Fibroblast of the conjunctiva (primary cell): ENCODE measurements around the gene DSCAM.
"Not testable (repeated sequence)": the region's sequence is repeated elsewhere in the genome, so short reads cannot be mapped to it uniquely, and the experiment has no call there.

ENCODE experiments used
- DNase-seq: peaks from one replicate; pipeline ENCODE4 v3.0.0-alpha.2; 2010; ENCODE audit warnings: low read depth

The DSCAM gene, protein sequence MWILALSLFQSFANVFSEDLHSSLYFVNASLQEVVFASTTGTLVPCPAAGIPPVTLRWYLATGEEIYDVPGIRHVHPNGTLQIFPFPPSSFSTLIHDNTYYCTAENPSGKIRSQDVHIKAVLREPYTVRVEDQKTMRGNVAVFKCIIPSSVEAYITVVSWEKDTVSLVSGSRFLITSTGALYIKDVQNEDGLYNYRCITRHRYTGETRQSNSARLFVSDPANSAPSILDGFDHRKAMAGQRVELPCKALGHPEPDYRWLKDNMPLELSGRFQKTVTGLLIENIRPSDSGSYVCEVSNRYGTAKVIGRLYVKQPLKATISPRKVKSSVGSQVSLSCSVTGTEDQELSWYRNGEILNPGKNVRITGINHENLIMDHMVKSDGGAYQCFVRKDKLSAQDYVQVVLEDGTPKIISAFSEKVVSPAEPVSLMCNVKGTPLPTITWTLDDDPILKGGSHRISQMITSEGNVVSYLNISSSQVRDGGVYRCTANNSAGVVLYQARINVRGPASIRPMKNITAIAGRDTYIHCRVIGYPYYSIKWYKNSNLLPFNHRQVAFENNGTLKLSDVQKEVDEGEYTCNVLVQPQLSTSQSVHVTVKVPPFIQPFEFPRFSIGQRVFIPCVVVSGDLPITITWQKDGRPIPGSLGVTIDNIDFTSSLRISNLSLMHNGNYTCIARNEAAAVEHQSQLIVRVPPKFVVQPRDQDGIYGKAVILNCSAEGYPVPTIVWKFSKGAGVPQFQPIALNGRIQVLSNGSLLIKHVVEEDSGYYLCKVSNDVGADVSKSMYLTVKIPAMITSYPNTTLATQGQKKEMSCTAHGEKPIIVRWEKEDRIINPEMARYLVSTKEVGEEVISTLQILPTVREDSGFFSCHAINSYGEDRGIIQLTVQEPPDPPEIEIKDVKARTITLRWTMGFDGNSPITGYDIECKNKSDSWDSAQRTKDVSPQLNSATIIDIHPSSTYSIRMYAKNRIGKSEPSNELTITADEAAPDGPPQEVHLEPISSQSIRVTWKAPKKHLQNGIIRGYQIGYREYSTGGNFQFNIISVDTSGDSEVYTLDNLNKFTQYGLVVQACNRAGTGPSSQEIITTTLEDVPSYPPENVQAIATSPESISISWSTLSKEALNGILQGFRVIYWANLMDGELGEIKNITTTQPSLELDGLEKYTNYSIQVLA (N-terminal part only)

DNA sequence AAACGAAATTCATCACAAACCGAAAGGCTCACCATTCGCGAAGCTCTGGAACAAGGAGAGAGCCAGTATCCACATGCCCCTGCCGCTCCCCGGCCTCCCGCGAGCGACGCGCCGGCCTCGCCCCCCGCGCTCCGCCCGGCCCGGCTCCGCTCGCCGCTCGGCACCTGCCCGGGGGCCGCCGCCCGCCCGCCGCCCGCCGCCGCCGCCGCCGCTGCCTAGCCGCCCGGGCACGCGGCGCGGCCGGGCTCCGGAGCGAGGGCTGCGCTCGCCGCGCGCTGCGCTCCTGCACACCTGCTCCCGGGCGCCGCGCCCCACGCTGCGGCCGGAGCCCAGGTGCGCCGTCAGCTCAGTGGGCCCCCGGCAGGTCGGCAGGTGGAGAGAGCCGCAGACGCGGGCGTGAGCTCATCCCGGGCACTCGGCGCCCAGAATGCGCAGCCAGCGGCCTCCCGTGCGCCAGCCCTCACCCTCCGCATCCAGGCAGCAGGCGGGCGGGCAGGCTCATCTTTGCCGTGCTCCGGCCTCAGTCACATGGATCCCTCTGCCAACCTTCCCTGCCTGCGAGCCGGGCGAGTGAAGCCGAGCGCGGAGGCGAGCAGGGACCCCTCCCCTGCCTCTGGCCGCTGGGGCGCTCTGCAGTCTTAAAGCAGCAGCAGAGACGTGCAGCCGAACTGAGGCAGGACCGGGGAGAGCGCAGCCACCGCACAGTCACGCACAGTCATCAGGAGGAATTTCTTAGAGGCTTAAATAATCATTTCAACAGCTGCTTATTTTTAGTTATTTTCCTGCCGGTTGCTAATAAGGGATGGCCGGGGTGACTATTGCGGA lies at the start of gene DSCAM:
DSCAM (minus strand) TSS at position 572 of the 825 bp plus-strand sequence; CDS start at position 75, 497 bp downstream.
- DNase-seq, result no peak

DNA sequence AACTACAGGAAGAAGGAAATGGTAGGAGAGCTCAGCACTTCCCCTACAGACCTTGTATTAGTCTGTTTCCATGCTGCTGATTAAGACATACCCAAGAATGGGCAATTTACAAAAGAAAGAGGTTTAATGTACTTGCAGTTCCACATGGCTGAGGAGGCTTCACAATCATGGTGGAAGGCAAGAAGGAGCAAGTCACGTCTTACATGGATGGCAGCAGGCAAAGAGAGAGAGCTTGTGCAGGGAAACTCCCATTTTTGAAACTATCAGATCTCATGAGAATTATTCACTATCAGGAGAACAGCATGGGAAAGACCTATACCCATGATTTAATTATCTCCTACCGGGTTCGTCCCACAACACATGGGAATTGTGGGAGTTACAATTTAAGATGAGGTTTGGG lies 48.7 kb upstream of the DSCAM start:
- DNase-seq, result not testable (repeated sequence)

DNA sequence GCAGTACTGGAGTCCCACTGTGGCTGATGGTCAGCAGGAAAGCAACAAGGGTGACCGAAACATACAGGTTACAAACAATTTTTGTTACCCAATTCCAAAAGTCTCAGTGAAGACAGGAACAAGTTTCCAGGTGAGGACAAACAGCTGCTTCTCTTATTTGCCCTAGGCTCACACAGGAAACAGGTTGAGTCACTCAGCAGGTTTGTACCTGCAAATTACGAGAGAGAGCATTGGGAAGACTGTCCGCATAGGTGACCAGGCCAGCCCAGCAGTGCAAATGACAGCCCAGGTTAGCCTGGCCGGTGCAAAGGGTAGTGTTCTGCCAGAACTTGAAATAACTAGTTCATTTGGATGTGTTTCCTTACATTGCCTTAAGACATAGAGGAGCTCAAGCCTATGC lies 40.0 kb upstream of the DSCAM start:
- no peak for DNase-seq

DNA sequence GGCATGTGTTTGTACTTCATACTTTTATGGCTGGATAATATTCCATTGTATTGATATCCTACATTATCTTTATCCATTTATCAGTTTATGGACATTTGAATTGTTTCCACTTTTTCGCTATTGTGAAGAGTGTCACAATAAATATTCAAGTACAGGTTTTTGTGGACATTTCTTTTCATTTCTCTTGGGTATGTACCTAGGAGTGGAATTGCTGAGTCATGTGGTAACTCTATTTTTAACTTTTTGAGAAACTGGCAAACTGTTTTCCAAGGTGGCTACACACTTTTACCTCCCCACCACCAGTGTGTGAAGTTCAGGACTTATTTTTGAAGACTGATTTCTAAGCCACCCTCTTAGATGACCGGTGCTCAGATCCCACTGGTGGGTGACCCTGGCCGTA lies 39.0 kb upstream of the DSCAM start:
- DNase-seq, result no peak

DNA sequence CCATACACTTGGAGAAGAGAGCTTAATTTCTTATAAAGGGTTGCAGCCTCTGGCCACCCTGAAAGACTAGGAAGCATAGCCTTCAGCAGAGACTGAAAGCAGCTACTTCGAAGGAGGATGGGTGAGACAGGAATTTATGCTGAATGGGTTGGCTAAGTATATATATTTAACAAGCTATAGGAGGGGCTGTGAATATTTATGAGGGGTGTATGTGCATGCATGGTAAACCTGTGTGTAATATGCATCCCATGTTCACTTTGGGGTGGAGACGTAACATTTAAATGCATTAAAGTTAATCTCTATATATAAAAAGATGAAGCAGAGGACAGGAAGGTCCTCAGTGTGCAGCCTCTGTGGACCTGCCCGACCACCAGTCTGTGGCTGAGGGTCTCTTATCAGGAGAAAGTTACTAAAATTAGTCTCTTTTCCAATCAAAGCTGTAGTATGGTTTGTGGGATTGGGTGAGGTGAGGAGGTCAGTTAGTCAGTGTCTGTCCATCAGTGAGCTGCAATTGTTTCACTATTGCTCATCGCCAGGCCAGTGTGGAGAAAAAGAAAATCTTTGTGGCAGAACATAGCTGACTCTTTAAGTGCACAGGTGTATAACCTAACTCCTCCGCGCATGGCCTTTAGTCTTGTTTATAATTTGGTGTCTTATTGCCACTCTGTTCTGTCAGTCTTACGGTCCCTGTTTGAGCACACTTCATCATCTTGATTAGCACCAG lies 35.4 kb upstream of the DSCAM start:
- no peak for DNase-seq

DNA sequence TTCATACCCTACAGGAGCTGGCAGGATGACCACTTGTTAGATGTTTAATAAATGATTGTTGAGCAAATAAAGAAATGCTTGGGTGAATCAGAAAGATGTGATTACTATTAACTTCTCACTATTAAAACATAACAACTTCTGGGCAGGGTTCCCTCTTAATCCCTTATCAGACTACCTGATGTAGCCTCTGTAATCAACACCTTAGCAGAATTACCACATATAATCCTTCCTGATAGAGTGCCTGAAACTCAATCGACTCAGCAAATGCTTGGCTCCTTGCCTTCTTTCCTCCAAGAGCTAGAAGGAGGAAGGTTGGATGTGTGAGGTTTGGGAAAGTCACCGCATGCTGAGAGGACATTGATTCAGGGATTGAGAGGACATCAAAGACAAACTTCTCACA lies 34.8 kb upstream of the DSCAM start:
- no peak for DNase-seq

DNA sequence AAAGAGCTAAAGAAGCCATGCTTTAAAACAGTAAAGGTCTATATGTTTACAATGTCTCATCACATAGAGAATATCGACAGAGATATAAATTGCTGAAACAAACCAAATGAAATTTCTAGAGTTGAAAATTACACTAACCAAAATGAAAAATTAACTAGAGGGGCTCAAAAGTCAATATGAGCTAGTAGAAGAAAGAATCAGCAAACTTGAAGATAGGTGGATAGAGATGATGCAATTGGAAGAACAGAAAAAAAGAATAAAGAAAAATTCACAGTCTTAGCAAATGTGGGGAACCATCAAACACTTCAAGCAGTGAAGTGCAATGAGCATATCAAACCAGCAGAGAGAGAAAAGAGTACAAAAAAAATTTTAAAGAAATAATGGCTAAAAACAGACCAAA lies 24.1 kb upstream of the DSCAM start:
- DNase-seq, result no peak

DNA sequence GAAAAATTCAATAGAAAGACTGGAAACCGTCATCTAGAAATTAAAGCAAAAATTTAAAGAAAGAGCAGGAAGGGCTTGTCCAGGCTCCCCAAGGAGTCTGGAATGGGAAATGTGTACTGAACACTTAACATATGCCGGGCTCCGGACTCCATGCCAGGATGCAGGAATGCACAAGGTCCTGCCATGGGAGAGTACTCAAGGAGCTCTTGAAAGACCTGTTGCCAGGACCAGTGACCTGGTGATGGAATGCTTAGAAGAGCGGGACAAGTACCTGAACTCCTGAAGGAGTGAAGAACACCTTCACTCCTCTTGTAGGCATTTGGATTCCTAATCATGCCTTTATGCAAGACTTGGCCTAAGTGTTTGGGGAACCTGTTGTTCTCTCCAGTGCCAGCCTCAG lies 16.9 kb upstream of the DSCAM start:
- DNase-seq, result no peak

DNA sequence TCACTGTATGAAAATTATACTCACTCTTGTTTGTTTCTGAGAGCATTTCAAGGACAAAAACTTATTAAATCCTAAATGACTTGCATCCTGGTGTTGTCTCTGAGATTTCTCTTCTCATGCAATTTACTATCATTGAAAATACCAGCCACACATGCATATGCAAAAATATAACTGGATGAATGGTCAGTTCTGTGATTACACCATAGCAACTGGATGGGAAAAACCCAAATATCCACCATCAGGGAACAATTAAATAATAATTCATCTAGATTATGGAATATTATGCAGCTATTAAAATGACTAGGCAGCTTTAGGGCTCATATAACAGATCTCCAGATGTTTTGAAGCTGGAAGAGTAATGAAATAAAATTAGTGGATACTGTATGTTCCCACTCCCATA lies 11.6 kb upstream of the DSCAM start:
- no peak for DNase-seq

DNA sequence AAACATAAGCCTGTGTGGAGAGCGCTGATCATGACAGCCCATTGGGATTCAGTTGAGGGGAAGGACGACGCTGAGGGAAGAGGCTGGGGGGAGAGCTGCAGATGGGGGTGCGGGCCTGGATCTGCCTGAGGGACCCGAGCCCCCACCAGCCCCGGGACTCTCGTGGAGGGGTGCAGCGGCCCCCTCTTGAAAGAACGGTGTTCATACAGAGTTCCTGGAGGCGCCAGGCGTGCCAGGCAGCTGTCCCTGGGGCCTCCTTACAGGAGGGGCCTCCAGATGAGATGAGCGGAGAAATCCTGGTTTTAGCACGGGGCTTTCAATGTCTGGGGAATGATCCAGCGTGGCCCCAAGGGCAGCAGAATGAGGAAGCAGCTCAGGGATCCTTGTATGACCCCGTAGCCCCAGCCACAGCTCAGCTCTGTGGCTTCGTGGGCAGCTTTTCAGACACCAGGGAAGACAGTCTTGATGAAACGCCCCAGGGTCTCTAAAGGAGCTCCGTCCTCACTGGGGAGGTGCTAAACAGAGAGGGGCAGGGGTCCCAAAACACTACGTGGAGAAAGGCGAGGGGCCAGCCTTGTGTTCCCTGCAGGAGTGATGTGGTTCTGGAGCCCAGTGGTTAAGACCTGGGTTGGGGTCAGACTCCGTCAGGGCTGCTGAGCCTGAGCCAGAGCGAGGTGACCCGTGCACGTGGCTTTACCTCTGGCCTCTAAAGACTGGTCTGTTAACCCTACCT lies 7.2 kb upstream of the DSCAM start:
- no peak for DNase-seq

DNA sequence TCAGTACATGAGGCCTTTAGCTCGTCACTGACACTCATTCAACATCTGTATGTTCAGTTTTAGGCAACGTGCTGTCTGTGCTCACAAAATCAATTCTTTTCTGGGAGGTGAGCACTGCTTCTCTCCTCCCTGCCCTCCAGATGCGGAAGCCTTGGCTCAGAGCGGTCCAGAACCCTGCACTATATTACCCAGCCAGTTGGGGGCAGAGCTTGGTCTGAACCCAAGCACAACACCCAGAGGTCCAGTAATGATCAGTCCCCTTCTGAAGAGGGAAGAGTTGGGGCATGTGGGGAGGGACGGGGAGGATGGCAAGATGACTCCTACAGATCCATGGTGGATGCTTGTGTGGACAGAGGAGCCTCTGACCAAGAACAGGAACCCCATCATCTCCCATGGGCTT lies 5.6 kb upstream of the DSCAM start:
- no peak for DNase-seq

DNA sequence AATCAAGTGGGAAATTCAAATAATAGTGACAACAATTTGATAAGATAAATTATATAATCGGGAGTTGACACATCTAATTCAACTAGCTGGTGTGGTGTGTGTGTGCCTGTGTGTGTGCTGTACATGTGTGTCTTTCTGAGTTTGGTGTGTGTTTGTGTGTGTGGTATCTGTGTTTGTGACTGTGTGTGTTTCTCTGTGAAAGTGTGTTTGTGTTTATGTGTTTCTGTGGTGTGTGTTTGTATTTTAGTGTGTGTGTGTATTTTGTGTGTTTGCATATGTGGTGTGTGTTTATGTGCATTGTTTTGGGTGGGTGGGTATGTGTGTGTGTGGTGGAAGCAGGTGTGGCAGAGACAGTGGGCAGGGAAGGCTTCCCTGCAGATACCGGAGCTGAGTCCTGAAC lies 4.8 kb upstream of the DSCAM start:
- no peak for DNase-seq

DNA sequence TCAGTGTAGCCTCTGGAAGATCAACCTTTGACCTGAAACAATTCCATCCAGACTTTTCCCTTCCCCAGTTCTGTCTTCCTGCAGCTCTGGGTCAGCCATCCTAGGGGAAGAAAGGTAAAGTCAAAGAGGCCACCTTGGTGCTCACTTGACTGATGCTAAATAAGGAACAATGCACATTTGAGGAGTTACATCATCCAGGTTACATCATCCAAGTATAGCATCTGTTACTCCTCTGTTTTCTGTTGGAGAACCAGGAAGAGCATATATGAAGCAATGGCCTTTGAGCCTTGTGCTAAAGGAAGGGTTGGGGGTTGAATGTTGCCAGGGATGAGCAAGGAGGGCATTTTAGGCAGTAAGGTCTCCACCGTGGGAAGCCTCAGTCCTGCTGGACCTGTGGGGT lies 3.1 kb upstream of the DSCAM start:
- no peak for DNase-seq

DNA sequence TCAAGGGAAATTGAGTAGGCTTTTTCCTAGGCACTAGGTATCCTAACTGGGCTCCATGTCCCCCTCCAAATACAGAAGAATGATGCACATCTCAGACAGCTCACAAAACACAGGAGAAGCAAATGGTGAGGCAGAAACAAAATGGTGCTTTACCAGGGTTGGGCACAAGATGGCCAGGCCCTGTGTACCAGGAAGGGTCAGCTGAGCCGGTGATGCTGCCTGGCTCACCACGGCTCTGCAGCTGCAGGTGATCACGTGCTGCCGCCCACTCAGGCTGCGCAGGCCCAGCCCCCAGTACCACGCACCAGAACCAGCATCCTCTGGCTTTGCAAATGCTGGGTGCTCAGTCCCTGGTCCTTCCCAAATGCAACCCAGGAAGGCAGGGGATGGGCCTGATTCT lies 993 bp upstream of the DSCAM start:
- no peak for DNase-seq

DNA sequence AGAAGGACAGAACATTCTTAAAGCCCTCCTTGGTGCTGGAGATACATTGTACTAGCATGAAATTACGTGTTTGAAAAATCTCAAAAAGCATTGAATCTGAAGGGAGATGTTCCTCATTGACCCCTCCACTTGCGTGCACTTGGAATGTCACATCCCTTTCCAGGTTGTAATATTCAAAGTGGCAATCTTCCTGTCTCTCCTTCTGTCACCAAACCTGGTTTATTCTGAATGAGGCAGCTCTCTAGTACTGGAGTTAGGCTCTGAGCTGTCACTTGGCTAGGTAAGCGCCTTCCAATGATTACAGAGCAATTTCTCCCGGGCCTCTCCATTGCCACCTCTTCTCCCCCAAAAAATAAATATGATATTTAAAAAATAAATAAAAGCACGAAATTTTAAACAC lies 855 bp downstream of the DSCAM start:
- DNase-seq, result no peak

DNA sequence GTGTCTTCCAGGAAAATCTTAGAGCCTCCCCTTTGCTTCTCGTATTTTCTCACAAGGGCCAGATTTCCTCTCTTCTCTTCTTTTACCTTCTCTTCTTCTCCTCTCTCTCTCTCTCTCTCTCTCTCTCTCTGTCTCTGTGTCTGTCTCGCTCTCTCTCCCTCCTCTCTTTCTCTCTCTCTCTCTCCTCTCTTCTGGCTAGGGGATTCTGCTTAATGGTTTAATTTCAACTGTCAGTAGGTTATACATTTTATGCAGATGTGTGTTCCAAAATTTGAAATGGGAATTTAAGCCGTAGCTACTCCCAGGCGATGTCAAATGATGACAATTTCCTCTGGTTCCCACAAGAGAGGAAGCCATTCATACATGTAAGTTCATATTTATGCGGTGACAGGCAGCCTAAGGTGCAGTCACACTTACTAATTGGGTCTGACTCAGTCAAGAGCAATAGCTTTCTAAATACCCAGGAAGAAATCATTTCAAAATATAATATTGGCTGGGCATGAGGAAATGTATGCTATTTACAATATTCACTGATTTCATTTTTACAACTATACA lies 1.4 kb downstream of the DSCAM start:
- no peak for DNase-seq

DNA sequence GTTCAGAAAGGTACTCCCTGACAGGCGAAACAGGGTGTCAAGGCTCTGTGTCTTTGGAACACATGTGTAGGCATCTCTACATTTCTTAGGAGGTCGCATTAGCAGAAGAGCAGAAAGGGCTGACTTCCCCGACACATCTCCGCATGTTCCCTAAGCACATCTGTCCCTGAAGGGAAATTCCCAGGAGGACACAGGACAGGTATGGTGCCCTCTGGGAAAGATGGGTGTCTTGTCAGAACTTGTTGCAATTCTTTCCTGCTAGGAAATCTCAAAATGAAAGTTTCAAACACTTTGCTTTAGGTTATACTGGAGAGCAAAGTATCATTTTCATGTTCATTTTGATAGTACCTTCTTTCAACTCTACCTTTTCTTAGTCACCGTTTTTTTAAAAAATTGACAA lies 2.0 kb downstream of the DSCAM start:
- no peak for DNase-seq

DNA sequence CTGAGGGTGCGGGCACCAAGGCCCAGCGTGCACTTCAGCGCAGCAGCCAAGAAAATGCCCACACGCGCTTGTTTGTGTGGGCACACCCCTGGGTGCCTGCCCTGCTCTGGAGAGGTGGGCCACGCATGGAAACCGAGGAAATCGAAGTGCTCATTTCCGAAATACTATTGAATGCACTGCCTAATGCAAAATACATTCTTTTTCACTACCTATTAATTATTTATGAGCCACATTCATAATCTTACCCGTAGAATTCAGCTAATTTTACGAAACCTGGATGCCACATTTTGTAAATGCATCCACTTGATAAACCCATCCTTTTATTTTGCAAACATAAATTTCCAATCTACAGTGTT lies 4.8 kb downstream of the DSCAM start:
- DNase-seq, result no peak

DNA sequence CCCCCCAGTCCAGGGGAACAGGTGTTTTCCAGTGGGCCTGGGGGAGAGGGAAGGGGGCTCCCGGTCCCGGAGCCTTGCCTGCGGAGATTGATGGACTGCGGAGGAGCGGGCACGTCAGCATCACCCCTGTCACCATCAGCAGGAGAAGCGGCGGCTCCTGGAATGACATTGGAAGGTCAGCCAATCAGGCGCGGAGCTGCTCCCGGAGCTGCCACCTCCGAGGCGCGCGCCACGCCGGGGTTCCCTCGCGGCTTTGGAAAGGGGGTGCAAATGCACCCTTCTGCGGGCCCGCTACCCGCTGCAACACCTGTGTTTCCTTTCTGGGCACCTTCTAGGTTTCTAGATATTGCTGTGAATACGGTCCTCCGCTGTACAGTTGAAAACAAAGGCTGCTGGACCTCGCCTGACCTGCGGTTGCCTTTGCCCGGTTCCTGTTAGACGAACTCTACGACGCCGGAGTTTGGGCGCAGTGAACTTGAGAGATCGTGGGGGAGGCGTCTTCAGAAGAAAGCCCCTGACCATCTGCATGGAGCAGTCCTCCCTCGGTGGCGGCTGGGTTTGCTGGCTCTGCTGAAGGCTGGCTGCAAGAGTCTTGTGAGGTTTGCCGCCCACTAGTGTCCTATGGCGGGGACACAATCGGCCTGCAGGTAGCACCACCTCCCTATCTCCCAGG lies 5.3 kb downstream of the DSCAM start:
- DNase-seq, result no peak
